CD14-positive monocyte (primary cell): ENCODE data around the gene SLC66A3. TPM values are rescaled to one million over a fixed set of nuclear protein-coding genes. Genes with fewer than 3 reads are reported as not detected.

ENCODE experiments used
- DNase-seq, 3 donors: peaks; one replicate each; pipeline ENCODE4 v3.0.0-alpha.2; 2011 to 2022
- H2AFZ ChIP-seq: 2 replicates; pipeline ENCODE4 v1.6.0; 2012; ENCODE audit warnings: mild to moderate bottlenecking, low read depth, low read length, inconsistent platforms; ENCODE audit not compliant: insufficient read depth, poor library complexity, severe bottlenecking
- H3K27ac ChIP-seq, 2 donors: 1 replicate in 1 of 2; 2 replicates in 1 of 2; pipeline ENCODE4 v1.5.1; 2012 to 2013; ENCODE audit warnings: low read length in 2 of 2, control low read depth in 1 of 2, inconsistent platforms in 1 of 2, low read depth in 1 of 2, mild to moderate bottlenecking in 1 of 2
- H3K27me3 ChIP-seq, 2 donors: one replicate each; pipeline versions ENCODE4 v1.6.0 to v1.6.1; 2011 to 2013; ENCODE audit warnings: low read length in 2 of 2; ENCODE audit not compliant: control insufficient read depth in 2 of 2, insufficient read depth in 2 of 2
- H3K36me3 ChIP-seq, 2 donors: replicated peaks in 1 of 2; 1 replicate in 1 of 2; 2 replicates in 1 of 2; pipeline versions ENCODE4 v1.5.1 to v1.6.1; 2012 to 2013; ENCODE audit warnings: low read length in 2 of 2, control low read depth in 1 of 2, inconsistent platforms in 1 of 2, mild to moderate bottlenecking in 1 of 2; ENCODE audit not compliant: insufficient read depth in 2 of 2, control insufficient read depth in 1 of 2
- H3K4me1 ChIP-seq, 2 donors: 1 replicate in 1 of 2; 2 replicates in 1 of 2; pipeline versions ENCODE4 v1.5.1 to v1.6.1; 2012 to 2013; ENCODE audit warnings: low read length in 2 of 2, control low read depth in 1 of 2, inconsistent platforms in 1 of 2, mild to moderate bottlenecking in 1 of 2, moderate library complexity in 1 of 2; ENCODE audit not compliant: insufficient read depth in 2 of 2, control insufficient read depth in 1 of 2
- H3K4me2 ChIP-seq: replicated peaks from 2 replicates; pipeline ENCODE3; 2012; ENCODE audit warnings: low read length, moderate library complexity, mild to moderate bottlenecking; ENCODE audit not compliant: poor library complexity, severe bottlenecking; ENCODE audit errors: extremely low read depth
- H3K4me3 ChIP-seq, 3 experiments: fragments of 200-600 bp in 1 of 3; sonication (generic) in 1 of 3; replicated peaks in 1 of 3; 1 replicate in 2 of 3; 2 replicates in 1 of 3; pipeline ENCODE4 v1.5.1; 2011 to 2013; ENCODE audit warnings: low read length in 3 of 3, mild to moderate bottlenecking in 3 of 3, control low read depth in 2 of 3, low read depth in 2 of 3, inconsistent platforms in 1 of 3, moderate library complexity in 1 of 3
- H3K79me2 ChIP-seq: 2 replicates; pipeline ENCODE4 v1.6.0; 2012; ENCODE audit warnings: mild to moderate bottlenecking, control low read depth, inconsistent platforms, low read length, moderate library complexity; ENCODE audit not compliant: insufficient read depth
- H3K9ac ChIP-seq: 2 replicates; pipeline ENCODE4 v1.6.0; 2017; ENCODE audit warnings: low read length, mild to moderate bottlenecking; ENCODE audit not compliant: insufficient read depth, poor library complexity, severe bottlenecking
- H3K9me3 ChIP-seq, 2 donors: replicated peaks in 1 of 2; 1 replicate in 1 of 2; 2 replicates in 1 of 2; pipeline versions ENCODE4 v1.5.1 to v1.6.1; 2012 to 2013; ENCODE audit warnings: low read length in 2 of 2, control low read depth in 1 of 2; ENCODE audit not compliant: control insufficient read depth in 1 of 2, insufficient read depth in 1 of 2
- H4K20me1 ChIP-seq: 2 replicates; pipeline ENCODE4 v1.6.0; 2012; ENCODE audit warnings: mild to moderate bottlenecking, low read length, control low read depth, moderate library complexity; ENCODE audit not compliant: insufficient read depth
- H3K27ac Mint-ChIP-seq, 7 donors: one replicate each; pipeline ENCODE4 v1.8.0; 2020; ENCODE audit warnings: mild to moderate bottlenecking in 7 of 7, mixed read lengths in 7 of 7, moderate library complexity in 6 of 7, inconsistent platforms in 2 of 7
- H3K27me3 Mint-ChIP-seq, 3 donors: one replicate each; pipeline ENCODE4 v1.8.0; 2021 to 2022; ENCODE audit warnings: low read depth in 3 of 3, mild to moderate bottlenecking in 3 of 3, mixed read lengths in 3 of 3, moderate library complexity in 3 of 3, inconsistent platforms in 1 of 3
- H3K36me3 Mint-ChIP-seq, 2 donors: one replicate each; pipeline ENCODE4 v1.8.0; 2020; ENCODE audit warnings: mixed read lengths in 2 of 2, inconsistent platforms in 1 of 2, mild to moderate bottlenecking in 1 of 2
- H3K4me1 Mint-ChIP-seq: one replicate; pipeline ENCODE4 v1.8.0; 2020; ENCODE audit warnings: mild to moderate bottlenecking, mixed read lengths
- H3K4me3 Mint-ChIP-seq, 2 donors: one replicate each; pipeline ENCODE4 v1.8.0; 2020; ENCODE audit warnings: mild to moderate bottlenecking in 2 of 2, mixed read lengths in 2 of 2, moderate library complexity in 1 of 2
- H3K9me3 Mint-ChIP-seq, 7 donors: one replicate each; pipeline ENCODE4 v1.8.0; 2020 to 2022; ENCODE audit warnings: mixed read lengths in 7 of 7, mild to moderate bottlenecking in 6 of 7, moderate library complexity in 6 of 7, inconsistent platforms in 2 of 7
- CTCF ChIP-seq: fragments of 200-600 bp; IDR thresholded peaks from one replicate; pipeline ENCODE4 v1.8.0; 2022; ENCODE audit warnings: antibody characterized with exemption, mild to moderate bottlenecking
- WGBS: methylation state at CpG from one replicate; pipeline ENCODE4 v1.1.5; 2013; ENCODE audit warnings: missing lambda C conversion rate; ENCODE audit not compliant: insufficient coverage; 5-methylcytosine and 5-hydroxymethylcytosine counted together
- intact Hi-C, 2 donors: fragments of 100-400 bp; cut with micrococcal nuclease; formaldehyde crosslinking; loops; one replicate each; pipeline versions ENCODE4 v1.15.0 to v1.15.1; 2023
- polyA plus RNA-seq, 3 donors: library from polyadenylated mRNA; depleted of rRNA in 1 of 3; unstranded in 2 of 3; stranded (reverse) in 1 of 3; fragments of 300-500 nt in 2 of 3; fragments of >200 nt in 1 of 3; fragmentation: Illumina TruSeq in 2 of 3; gene quantifications; 1 replicate in 2 of 3; 2 replicates in 1 of 3; pipeline ENCODE4 v1.2.3, GENCODE V29; 2012 to 2021

SLC66A3 gene
- polyA plus RNA-seq, 3 donors: 51.8 to 188 (median 169) TPM

DNA sequence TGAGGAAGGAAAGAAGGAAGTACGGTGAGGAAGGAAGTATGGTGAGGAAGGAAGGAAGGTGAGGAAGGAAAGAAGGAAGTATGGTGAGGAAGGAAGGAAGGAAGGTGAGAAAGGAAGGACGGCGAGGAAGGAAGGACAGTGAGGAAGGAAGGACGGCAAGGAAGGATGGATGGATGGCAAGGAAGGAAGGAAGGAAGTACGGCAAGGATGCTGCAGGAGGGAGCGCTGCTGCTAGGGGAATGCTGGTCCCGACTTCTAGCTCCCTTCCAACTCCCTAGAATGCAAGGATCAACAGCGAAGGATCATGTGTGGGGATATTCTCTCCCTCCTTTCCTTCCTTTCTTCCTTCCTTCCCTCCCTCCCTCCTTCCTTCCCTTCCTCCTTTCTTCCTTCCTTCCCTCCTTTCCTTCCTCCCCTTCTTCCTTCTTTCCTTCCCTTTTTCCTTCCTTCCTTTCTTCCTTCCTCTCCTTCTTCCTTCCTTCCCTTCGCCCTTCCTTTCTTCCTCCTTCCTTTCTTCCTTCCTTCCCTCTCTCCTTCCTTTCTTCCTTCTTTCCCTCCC is 42.3 kb upstream of the SLC66A3 start:
- Histone ChIP-seq H3K9ac (no peak overlapping the region), H3K27me3 (no peaks in the 10 kb centered on the region), H3K9me3 (peaks cover 14% of the 10 kb centered on the region in 2 donors), H3K4me2 (no peak overlapping the region), H3K27ac (no peak overlapping the region), H3K4me1 (no peaks in the 10 kb centered on the region), H4K20me1 (no peaks in the 10 kb centered on the region), H3K79me2 (no peaks in the 10 kb centered on the region), H3K36me3 (no peaks in the 10 kb centered on the region), H3K4me3 (no peak overlapping the region), H2AFZ (no peak overlapping the region)
- Mint-ChIP-seq H3K36me3 (no peaks in the 10 kb centered on the region), H3K9me3 (peaks cover 9 to 26% (median 20%) of the 10 kb centered on the region in 7 donors), H3K27me3 (peaks cover 4 to 5% (median 4%) of the 10 kb centered on the region in 3 donors), H3K4me1 (no peaks in the 10 kb centered on the region), H3K4me3 (no peak overlapping the region), H3K27ac (peak overlapping the region in 1 of 7 donors; percentile 28)
- no peak for TF ChIP-seq CTCF
- 91% methylated on average over 5 of the region's 9 CpGs for whole genome bisulfite sequencing
- DNase-seq: no peak
- intact Hi-C loops: no loop called here

DNA sequence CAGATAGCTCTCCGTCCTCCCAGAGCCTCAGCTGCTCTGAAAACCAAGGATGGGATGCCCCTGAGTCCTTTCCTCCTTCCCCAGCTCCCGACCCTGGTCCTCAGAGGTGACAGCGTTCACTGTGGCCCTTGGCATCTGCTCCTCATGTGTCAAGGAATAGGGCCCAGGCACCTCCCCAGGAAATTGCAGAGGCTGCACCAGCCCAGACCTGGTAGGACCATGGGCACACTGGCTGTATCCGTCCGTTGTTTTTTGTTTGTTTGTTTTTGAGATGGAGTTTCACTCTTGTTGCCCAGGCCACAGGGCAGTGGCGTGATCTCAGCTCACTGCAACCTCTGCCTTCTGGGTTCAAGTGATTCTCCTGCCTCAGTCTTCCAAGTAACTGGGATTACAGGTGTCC is 37.5 kb upstream of the SLC66A3 start:
- TF ChIP-seq CTCF: no peak
- Histone ChIP-seq H3K27ac (no peak overlapping the region), H3K4me2 (no peak overlapping the region), H4K20me1 (no peaks in the 10 kb centered on the region), H3K4me3 (no peak overlapping the region), H3K27me3 (no peaks in the 10 kb centered on the region), H2AFZ (no peak overlapping the region), H3K79me2 (no peaks in the 10 kb centered on the region), H3K36me3 (no peaks in the 10 kb centered on the region), H3K4me1 (no peaks in the 10 kb centered on the region), H3K9me3 (peaks cover 4 to 8% of the 10 kb centered on the region in 2 donors), H3K9ac (no peak overlapping the region)
- Mint-ChIP-seq H3K27me3 (peaks cover 7 to 11% (median 9%) of the 10 kb centered on the region in 3 donors), H3K4me1 (peaks cover 7% of the 10 kb centered on the region), H3K9me3 (peaks cover 0 to 8% (median 5%) of the 10 kb centered on the region in 7 donors), H3K27ac (peak overlapping the region in 2 of 7 donors; percentile 17 to 41), H3K36me3 (no peaks in the 10 kb centered on the region), H3K4me3 (no peak overlapping the region)
- intact Hi-C loops: no loop called here
- no peak for DNase-seq
- 97% methylated on average over 4 of the region's 6 CpGs for WGBS
